Neuronal stem cell (in vitro differentiated cells): ENCODE results near the gene KIF14. TPM values are rescaled to one million over a fixed set of nuclear protein-coding genes. Genes with fewer than 3 reads are reported as not detected.

Experiments
- DNase-seq: peaks from one replicate; pipeline ENCODE4 v3.0.0-alpha.2; 2013; ENCODE audit warnings: low spot score
- H2AFZ ChIP-seq: one replicate; pipeline ENCODE4 v1.6.1; 2013; ENCODE audit warnings: mild to moderate bottlenecking, low read length, inconsistent platforms
- H2AK5ac ChIP-seq: 2 replicates; pipeline ENCODE4 v1.6.1; 2013; ENCODE audit warnings: low read depth, mild to moderate bottlenecking, inconsistent platforms, low read length, moderate library complexity, mixed read lengths
- H2BK120ac ChIP-seq: 2 replicates; pipeline ENCODE4 v1.6.1; 2013; ENCODE audit warnings: low read depth, mild to moderate bottlenecking, inconsistent platforms, low read length, moderate library complexity, mixed read lengths
- H2BK12ac ChIP-seq: one replicate; pipeline ENCODE4 v1.6.1; 2013; ENCODE audit warnings: low read length, inconsistent platforms
- H2BK15ac ChIP-seq: 2 replicates; pipeline ENCODE4 v1.6.1; 2013; ENCODE audit warnings: mild to moderate bottlenecking, low read length, inconsistent platforms, mixed read lengths
- H2BK5ac ChIP-seq: one replicate; pipeline ENCODE4 v1.6.1; 2013; ENCODE audit warnings: inconsistent platforms, mild to moderate bottlenecking, low read length, moderate library complexity
- H3K14ac ChIP-seq: one replicate; pipeline ENCODE4 v1.6.1; 2013; ENCODE audit warnings: low read length, inconsistent platforms
- H3K18ac ChIP-seq: 2 replicates; pipeline ENCODE4 v1.6.1; 2013; ENCODE audit warnings: low read length, inconsistent platforms
- H3K23ac ChIP-seq: 2 replicates; pipeline ENCODE4 v1.6.1; 2013; ENCODE audit warnings: low read depth, mild to moderate bottlenecking, mixed read lengths, low read length, inconsistent platforms; ENCODE audit not compliant: poor library complexity
- H3K27ac ChIP-seq: replicated peaks from 3 replicates; pipeline ENCODE4 v1.5.1; 2013; ENCODE audit warnings: low read length, inconsistent platforms
- H3K27me3 ChIP-seq, 3 experiments: 2 replicates each; pipeline ENCODE4 v1.6.1; 2013; ENCODE audit warnings: low read length in 3 of 3, mild to moderate bottlenecking in 2 of 3, inconsistent platforms in 1 of 3, low read depth in 1 of 3, mixed read lengths in 1 of 3, moderate library complexity in 1 of 3; ENCODE audit not compliant: control insufficient read depth in 3 of 3, insufficient read depth in 3 of 3
- H3K36me3 ChIP-seq, 2 donors: replicated peaks in 1 of 2; 2 replicates each; pipeline ENCODE4 v1.6.1; 2013; ENCODE audit warnings: low read length in 2 of 2; ENCODE audit not compliant: control insufficient read depth in 2 of 2, insufficient read depth in 2 of 2
- H3K4ac ChIP-seq: 2 replicates; pipeline ENCODE4 v1.6.1; 2013; ENCODE audit warnings: inconsistent platforms, mild to moderate bottlenecking, low read length, moderate library complexity
- H3K4me1 ChIP-seq, 2 donors: 1 replicate in 1 of 2; 2 replicates in 1 of 2; pipeline ENCODE4 v1.6.1; 2013; ENCODE audit warnings: low read length in 2 of 2, low read depth in 1 of 2; ENCODE audit not compliant: control insufficient read depth in 2 of 2, insufficient read depth in 1 of 2
- H3K4me2 ChIP-seq: one replicate; pipeline ENCODE4 v1.6.1; 2013; ENCODE audit warnings: mild to moderate bottlenecking, low read length, inconsistent platforms; ENCODE audit not compliant: insufficient read depth, poor library complexity, severe bottlenecking
- H3K4me3 ChIP-seq, 2 donors: 2 replicates each; pipeline ENCODE4 v1.5.1; 2013; ENCODE audit warnings: low read length in 2 of 2, mild to moderate bottlenecking in 2 of 2, inconsistent platforms in 1 of 2, moderate library complexity in 1 of 2
- H3K79me1 ChIP-seq: one replicate; pipeline ENCODE4 v1.6.1; 2013; ENCODE audit warnings: low read depth, mild to moderate bottlenecking, inconsistent platforms, low read length, moderate library complexity
- H3K9ac ChIP-seq: one replicate; pipeline ENCODE4 v1.6.1; 2013; ENCODE audit warnings: mild to moderate bottlenecking, low read depth, low read length, inconsistent platforms; ENCODE audit not compliant: poor library complexity
- H3K9me3 ChIP-seq, 2 donors: replicated peaks in 1 of 2; 2 replicates each; pipeline versions ENCODE3 to v1.6.1; 2013; ENCODE audit warnings: low read length in 2 of 2, mild to moderate bottlenecking in 2 of 2, inconsistent platforms in 1 of 2, low read depth in 1 of 2, mixed read lengths in 1 of 2, moderate library complexity in 1 of 2; ENCODE audit not compliant: control insufficient read depth in 2 of 2, insufficient read depth in 1 of 2
- H4K8ac ChIP-seq: one replicate; pipeline ENCODE4 v1.6.1; 2013; ENCODE audit warnings: low read depth, mild to moderate bottlenecking, inconsistent platforms, low read length, moderate library complexity
- H4K91ac ChIP-seq: one replicate; pipeline ENCODE4 v1.6.1; 2013; ENCODE audit warnings: low read length, low read depth, mild to moderate bottlenecking, inconsistent platforms; ENCODE audit not compliant: poor library complexity
- WGBS, 2 donors: extraction: QIAGEN DNeasy Blood & Tissue Kit; methylation state at CpG; one replicate each; pipeline ENCODE4 v1.1.7; 2013; ENCODE audit warnings: missing lambda C conversion rate in 2 of 2, mixed read lengths in 1 of 2; ENCODE audit not compliant: insufficient read length in 2 of 2, insufficient replicate concordance in 1 of 2; ENCODE audit errors: extremely low coverage in 2 of 2; 5-methylcytosine and 5-hydroxymethylcytosine counted together
- polyA plus RNA-seq, 2 experiments: library from polyadenylated mRNA; stranded (reverse); fragments of 200-250 nt; gene quantifications; one replicate each; pipeline ENCODE4 v1.2.3, GENCODE V29; 2013

Gene KIF14, protein sequence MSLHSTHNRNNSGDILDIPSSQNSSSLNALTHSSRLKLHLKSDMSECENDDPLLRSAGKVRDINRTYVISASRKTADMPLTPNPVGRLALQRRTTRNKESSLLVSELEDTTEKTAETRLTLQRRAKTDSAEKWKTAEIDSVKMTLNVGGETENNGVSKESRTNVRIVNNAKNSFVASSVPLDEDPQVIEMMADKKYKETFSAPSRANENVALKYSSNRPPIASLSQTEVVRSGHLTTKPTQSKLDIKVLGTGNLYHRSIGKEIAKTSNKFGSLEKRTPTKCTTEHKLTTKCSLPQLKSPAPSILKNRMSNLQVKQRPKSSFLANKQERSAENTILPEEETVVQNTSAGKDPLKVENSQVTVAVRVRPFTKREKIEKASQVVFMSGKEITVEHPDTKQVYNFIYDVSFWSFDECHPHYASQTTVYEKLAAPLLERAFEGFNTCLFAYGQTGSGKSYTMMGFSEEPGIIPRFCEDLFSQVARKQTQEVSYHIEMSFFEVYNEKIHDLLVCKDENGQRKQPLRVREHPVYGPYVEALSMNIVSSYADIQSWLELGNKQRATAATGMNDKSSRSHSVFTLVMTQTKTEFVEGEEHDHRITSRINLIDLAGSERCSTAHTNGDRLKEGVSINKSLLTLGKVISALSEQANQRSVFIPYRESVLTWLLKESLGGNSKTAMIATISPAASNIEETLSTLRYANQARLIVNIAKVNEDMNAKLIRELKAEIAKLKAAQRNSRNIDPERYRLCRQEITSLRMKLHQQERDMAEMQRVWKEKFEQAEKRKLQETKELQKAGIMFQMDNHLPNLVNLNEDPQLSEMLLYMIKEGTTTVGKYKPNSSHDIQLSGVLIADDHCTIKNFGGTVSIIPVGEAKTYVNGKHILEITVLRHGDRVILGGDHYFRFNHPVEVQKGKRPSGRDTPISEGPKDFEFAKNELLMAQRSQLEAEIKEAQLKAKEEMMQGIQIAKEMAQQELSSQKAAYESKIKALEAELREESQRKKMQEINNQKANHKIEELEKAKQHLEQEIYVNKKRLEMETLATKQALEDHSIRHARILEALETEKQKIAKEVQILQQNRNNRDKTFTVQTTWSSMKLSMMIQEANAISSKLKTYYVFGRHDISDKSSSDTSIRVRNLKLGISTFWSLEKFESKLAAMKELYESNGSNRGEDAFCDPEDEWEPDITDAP (N-terminal part only)
- 21.2 TPM for polyA plus RNA-seq (2013, experiment 1 of 2)
- polyA plus RNA-seq (2013, experiment 2 of 2), result 20.7 TPM

DNA sequence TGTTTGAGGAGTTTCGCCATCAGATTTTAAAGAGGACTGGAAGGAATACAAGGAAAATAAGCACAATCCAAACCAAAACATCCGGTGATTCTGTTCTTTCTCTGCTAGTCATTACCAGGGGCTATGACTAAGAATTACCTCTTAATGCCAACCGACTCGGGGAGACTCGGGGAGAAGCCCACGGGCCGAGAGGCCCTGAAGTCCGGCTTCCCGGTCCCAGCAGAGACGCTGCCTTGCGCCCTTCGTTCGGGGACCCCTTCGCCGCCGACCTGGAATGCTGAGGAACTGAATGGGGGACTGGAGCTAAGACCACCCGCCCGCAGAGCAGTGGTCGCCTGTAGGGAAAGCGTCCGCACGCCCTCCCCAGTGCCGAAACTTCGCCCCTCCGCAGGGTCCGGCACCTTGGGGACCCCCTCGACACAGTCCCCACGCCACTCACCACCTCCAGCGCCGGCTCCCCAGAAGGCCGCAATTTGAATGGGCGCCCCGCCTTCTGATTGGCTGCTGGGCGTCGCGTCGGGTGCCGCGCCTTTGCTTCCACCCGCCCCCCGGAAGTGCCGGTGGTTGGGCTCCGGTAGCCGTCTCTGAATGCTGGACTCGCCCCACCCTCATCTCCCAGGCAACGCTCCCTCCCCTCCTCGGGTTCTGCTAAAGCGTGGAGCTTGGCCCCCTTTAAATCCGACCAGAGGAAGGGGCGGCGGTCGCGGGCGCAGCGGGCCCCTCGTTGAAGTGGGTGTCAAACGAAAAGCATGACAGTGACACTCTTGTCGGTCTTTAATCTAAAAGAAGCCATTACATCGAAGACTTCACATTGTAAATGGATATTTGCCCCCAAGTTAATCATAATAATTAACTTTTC lies at the start of gene KIF14:
KIF14 (minus strand) TSS at position 479 of the 859 bp plus-strand sequence. CDS start 2,028 bp downstream, outside the sequence.
- H4K8ac ChIP-seq, result no peak within 1 kb of the TSS

DNA sequence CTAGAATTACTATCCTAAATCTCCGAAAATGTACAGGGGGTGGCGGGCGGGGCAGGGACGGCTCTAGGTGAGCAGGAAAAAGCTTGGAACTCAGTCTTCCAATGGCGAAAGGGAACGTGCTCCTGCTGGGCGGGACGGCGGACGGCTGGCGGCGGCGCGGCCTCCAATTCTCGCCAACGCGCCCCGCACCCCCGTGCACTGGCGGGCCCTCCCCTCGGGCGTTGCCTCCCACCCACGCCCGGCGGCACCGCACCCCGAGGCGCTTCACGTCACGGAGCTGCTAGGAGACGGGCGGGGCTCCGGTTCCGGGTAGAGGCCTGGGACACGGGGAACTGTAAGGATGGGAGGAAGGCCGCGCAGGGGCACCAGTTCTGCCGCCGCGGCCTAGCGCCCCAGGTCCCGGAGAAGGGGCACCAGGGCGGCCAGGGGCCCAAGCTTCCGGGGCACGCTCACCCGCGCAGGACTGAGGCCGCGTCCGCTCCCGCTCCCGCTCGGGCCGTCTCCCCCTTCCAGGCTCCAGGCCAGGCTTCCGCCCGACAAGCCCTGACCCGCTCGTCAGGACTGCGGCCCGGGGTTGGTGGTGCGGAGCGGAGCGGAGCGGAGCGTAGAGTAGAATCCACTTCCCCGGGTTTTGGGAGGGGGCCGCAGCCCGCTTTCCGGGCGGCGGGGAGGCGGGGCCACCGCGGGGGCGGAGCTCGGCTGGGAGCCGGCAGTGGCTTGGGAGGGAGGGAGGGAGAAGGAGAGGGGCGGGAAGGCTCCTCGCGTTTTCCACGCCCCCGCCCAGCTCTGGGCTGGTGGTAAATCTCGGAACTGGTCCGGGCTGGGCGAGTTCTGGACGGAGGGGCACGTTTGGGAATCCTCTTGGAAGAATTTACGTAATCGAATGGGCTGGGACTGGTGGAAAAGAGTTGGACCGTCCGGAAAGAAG lies 49.0 kb upstream of the KIF14 start, which contains the start of gene DDX59:
DDX59 (minus strand) TSS at position 594 of the 928 bp plus-strand sequence. CDS start 3,167 bp downstream, outside the sequence.
- Histone ChIP-seq H3K14ac (no peak within 1 kb of the TSS), H3K36me3 (peaks cover 3 to 28% of the 10 kb centered on the region in 2 donors), H3K4me3 (peak within 1 kb of the TSS; percentile 84 to 91), H3K27me3 (no peaks in the 10 kb centered on the region), H2BK15ac (peak within 1 kb of the TSS; percentile 95), H4K91ac (peak within 1 kb of the TSS; percentile 97), H2AK5ac (peak within 1 kb of the TSS; percentile 68), H4K8ac (no peak within 1 kb of the TSS), H2BK5ac (peak within 1 kb of the TSS; percentile 91), H3K27ac (peak within 1 kb of the TSS; percentile 99), H3K4me2 (peak within 1 kb of the TSS; percentile 80), H2BK120ac (no peak within 1 kb of the TSS), H2BK12ac (no peak within 1 kb of the TSS), H3K4me1 (peaks cover 0 to 9% of the 10 kb centered on the region in 2 donors), H3K79me1 (no peaks in the 10 kb centered on the region), H2AFZ (peak within 1 kb of the TSS; percentile 99), H3K9me3 (peaks cover 0 to 4% of the 10 kb centered on the region in 2 donors), H3K23ac (peak within 1 kb of the TSS; percentile 93), H3K4ac (no peak within 1 kb of the TSS), H3K18ac (peak within 1 kb of the TSS; percentile 99), H3K9ac (peak within 1 kb of the TSS; percentile 85)
- WGBS, 2 donors, result no CpG with 5 or more reads among the region's 91 CpGs
- DNase-seq, result peak; percentile 95

More for the DNA sequence above, at the start of gene KIF14:
- Histone ChIP-seq H2BK120ac (no peak within 1 kb of the TSS), H3K4me3 (peak within 1 kb of the TSS; percentile 60 to 95), H4K91ac (no peak within 1 kb of the TSS), H3K4ac (peak within 1 kb of the TSS; percentile 48), H3K36me3 (peaks cover 9 to 37% of the 10 kb centered on the region in 2 donors), H3K27ac (no peak within 1 kb of the TSS), H3K27me3 (no peaks in the 10 kb centered on the region), H2AK5ac (no peak within 1 kb of the TSS), H3K9ac (peak within 1 kb of the TSS; percentile 95), H2BK5ac (peak within 1 kb of the TSS; percentile 98), H3K4me2 (peak within 1 kb of the TSS; percentile 65), H3K14ac (peak within 1 kb of the TSS; percentile 96), H3K4me1 (peaks cover 0 to 9% of the 10 kb centered on the region in 2 donors), H3K23ac (peak within 1 kb of the TSS; percentile 78), H3K18ac (peak within 1 kb of the TSS; percentile 99), H2BK12ac (peak within 1 kb of the TSS; percentile 82), H3K79me1 (no peaks in the 10 kb centered on the region), H3K9me3 (no peaks in the 10 kb centered on the region), H2AFZ (peak within 1 kb of the TSS; percentile 84), H2BK15ac (no peak within 1 kb of the TSS)
- DNase-seq, result peak; percentile 88
- no CpG with 5 or more reads among the region's 59 CpGs for WGBS, 2 donors

DNA sequence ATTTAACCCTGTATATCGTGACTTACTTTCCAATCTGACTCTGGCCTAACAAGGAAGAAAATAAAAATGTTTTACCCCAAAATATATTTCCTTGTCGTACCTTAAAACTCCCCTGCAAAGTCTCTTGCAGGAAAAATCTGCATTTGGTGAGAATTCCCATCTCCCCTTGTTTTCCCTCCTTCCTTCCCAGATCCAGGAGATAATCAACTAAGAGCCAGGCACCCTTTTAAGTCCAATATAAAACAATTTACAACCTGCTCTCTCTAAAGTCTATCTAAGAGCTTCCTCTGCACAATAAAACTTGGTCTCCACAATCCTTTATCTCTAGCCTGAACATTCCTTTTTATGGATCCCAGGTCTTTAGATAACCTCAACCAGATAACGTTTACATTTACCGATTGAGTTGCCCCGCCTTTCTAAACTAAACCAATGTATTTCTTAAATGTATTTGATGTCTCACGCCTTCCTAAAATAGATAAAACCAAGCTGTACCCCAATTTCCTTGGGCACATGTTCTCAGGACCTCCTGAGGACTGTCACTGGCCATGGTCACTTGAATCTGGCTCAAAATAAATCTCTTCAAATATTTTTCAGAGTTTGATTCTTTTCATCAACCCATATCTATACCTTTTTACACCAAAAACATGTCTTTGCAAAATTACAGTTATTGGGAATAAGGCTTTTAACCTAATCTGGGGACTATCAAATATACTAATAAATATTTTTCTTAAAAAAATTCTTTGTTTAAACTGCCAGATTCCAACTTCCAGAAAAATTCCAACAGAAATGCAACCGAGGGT lies 48.2 kb upstream of the KIF14 start:
- Histone ChIP-seq H4K91ac (no peak overlapping the region), H2BK12ac (no peak overlapping the region)
- no CpG with 5 or more reads among the region's 7 CpGs for WGBS, 2 donors

More for the DNA sequence above, 48.2 kb upstream of the KIF14 start:
- H3K4ac ChIP-seq, result no peak overlapping the region
- H2AFZ ChIP-seq, result peak overlapping the region; percentile 99
- H3K4me1 ChIP-seq, result peaks cover 0 to 9% of the 10 kb centered on the region in 2 donors
- no peak overlapping the region for H3K18ac ChIP-seq
- H2BK120ac ChIP-seq, result no peak overlapping the region
- no peak overlapping the region for H3K14ac ChIP-seq
- no peaks in the 10 kb centered on the region for H3K79me1 ChIP-seq
- H3K9me3 ChIP-seq, result peaks cover 0 to 4% of the 10 kb centered on the region in 2 donors
- peak overlapping the region; percentile 99 for H3K27ac ChIP-seq
- no peak overlapping the region for H4K8ac ChIP-seq
- no peak overlapping the region for H3K9ac ChIP-seq
- DNase-seq, result no peak
- H3K4me3 ChIP-seq, result peak overlapping the region; percentile 84 to 91
- peak overlapping the region; percentile 26 for H3K4me2 ChIP-seq
- H2AK5ac ChIP-seq, result no peak overlapping the region
- no peak overlapping the region for H2BK5ac ChIP-seq
- H3K23ac ChIP-seq, result no peak overlapping the region
- H3K27me3 ChIP-seq, result no peaks in the 10 kb centered on the region
- H2BK15ac ChIP-seq, result no peak overlapping the region
- H3K36me3 ChIP-seq, result peaks cover 6 to 37% of the 10 kb centered on the region in 2 donors
